Stimulated activated CD4-positive, alpha-beta T cell treated with anti-CD3 and anti-CD28 coated beads, TNF-alpha, amount 100 ng/mL, for 48 hours (primary cell): ENCODE results near the gene ENHO.

Experiments used
- DNase-seq, 3 donors: peaks; one replicate each; pipeline ENCODE4 v3.0.0-alpha.2; 2020; ENCODE audit warnings: low read depth in 3 of 3

Gene ENHO

DNA sequence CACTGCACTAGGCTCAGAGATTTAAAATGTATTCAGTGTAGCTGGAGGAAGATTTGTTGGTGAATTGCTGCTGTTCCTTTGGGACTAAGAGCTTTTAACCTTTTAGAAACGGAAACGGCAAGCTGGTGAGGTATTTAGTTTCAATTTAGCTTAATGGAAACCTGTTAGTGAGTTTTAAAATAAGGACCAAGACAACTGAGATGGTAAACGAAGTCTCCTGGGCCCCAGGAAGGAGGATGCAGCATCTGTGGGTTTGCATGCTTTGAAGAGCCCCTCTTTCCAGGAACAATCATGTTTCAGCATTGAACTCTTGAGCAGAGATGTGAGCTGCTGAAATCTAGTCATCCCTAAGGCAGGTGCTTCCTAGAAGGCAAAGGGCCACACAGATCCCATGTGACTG is 47.7 kb downstream of the ENHO start:
- no peak for DNase-seq
